Measurements from ENCODE around the gene RSPH1.

The RSPH1 gene

DNA sequence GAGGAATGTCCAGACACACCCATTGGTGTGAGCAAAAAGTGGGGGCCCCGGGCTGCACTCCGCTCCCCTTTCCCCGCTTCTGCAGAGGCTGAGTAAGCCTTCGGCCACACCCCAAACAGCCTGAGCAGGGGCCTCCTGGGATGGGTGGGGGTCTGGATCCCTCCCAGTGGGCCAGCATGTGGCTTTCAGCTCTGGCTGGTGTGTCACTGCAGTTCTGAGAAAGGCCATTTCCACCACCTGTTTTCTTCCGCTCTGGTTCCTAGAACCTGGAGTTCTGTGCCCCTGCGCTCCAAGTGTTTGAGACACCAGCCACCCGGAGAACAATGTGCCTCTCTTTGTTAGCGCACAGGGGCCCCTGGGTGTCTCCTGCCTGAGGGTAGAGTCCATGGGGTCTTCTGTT, 48.5 kb upstream of the RSPH1 start:
- DNase-seq (no peak), ATAC-seq (ENCODE audit: insufficient read depth, low read depth) (no peak)
- Histone ChIP-seq H4K20me1 (ENCODE audit: insufficient read depth, low read length) (0 out of 2 replicates have a peak, but pooled peaks cover 5% of the 10 kb centered on the region), H3K4me3 (ENCODE audit: low read depth in 1 of 2, low read length in 2 of 2) (no peak overlapping the region), H3K4me1 (ENCODE audit: insufficient read depth, low read length) (no peaks in the 10 kb centered on the region), H3K27ac (ENCODE audit: low read length) (no peak overlapping the region), H3K9ac (ENCODE audit: low read depth, low read length) (no peak overlapping the region), H2AFZ (ENCODE audit: low read depth, low read length) (no peak overlapping the region), H3K27me3 (ENCODE audit: insufficient read depth, low read length, poor library complexity) (no peaks in the 10 kb centered on the region), H3K9me3 (ENCODE audit: insufficient read depth, low read length, severe bottlenecking) (no peaks in the 10 kb centered on the region), H3K4me2 (ENCODE audit: insufficient read depth, low read length) (no peak overlapping the region), H3K79me2 (ENCODE audit: insufficient read depth, low read length) (no peaks in the 10 kb centered on the region), H3K36me3 (ENCODE audit: insufficient read depth, low read length) (no peaks in the 10 kb centered on the region; the same call in 1 of the 2 replicates)
- TF ChIP-seq, protein P1, sequence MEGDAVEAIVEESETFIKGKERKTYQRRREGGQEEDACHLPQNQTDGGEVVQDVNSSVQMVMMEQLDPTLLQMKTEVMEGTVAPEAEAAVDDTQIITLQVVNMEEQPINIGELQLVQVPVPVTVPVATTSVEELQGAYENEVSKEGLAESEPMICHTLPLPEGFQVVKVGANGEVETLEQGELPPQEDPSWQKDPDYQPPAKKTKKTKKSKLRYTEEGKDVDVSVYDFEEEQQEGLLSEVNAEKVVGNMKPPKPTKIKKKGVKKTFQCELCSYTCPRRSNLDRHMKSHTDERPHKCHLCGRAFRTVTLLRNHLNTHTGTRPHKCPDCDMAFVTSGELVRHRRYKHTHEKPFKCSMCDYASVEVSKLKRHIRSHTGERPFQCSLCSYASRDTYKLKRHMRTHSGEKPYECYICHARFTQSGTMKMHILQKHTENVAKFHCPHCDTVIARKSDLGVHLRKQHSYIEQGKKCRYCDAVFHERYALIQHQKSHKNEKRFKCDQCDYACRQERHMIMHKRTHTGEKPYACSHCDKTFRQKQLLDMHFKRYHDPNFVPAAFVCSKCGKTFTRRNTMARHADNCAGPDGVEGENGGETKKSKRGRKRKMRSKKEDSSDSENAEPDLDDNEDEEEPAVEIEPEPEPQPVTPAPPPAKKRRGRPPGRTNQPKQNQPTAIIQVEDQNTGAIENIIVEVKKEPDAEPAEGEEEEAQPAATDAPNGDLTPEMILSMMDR (IDR thresholded peaks at IDR 0.05; ENCODE audit: borderline replicate concordance, extremely low read depth, low read length, poor library complexity, severe bottlenecking) = no peak

DNA sequence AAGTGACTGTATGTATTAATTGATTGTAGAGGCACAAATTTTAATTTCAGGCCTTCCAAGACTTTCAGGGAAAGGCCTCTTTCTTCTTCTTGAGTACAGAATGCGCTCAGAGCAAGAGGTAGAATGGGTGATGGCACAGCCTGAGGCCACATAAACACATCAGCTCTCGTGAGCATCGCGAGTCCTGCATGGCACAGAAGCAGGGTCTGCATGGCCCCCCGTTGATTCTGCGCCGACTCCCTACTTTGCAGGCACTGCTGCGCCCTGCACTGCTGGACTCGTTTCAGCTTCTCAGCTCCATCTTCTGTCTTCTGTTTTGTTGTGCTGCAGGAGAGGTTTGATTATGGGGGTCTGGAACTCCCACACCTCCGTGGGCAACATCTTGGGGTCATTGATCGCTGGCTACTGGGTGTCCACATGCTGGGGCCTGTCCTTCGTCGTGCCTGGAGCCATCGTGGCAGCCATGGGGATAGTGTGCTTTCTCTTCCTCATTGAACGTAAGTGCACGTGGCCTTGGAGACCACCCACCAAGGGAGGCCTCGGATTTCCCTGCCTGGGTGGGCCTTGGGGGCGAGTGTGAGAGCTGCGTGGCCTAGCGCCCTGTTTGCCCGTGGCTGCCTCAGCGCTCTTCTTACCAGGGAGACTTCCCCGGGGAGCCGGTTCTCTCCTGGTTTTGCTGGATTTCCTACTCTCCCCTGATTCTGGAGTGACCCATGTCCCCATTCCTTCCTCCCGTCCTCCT, 47.3 kb upstream of the RSPH1 start:
- H3K36me3 ChIP-seq (ENCODE audit: insufficient read depth, low read length) = no peaks in the 10 kb centered on the region; the same call in 1 of the 2 replicates
- no peaks in the 10 kb centered on the region for H3K4me1 ChIP-seq (ENCODE audit: insufficient read depth, low read length)
- H3K27ac ChIP-seq (ENCODE audit: low read length) = no peak overlapping the region
- no peaks in the 10 kb centered on the region for H3K79me2 ChIP-seq (ENCODE audit: insufficient read depth, low read length)
- H3K9me3 ChIP-seq (ENCODE audit: insufficient read depth, low read length, severe bottlenecking) = no peaks in the 10 kb centered on the region
- TF ChIP-seq, protein P1 (IDR thresholded peaks at IDR 0.05; ENCODE audit: borderline replicate concordance, extremely low read depth, low read length, poor library complexity, severe bottlenecking) = no peak
- no peak for TF ChIP-seq EZH2 (IDR thresholded peaks at IDR 0.05; ENCODE audit: borderline replicate concordance, low read depth, low read length, severe bottlenecking)
- no peak for ATAC-seq (ENCODE audit: insufficient read depth, low read depth)
- no peaks in the 10 kb centered on the region for H3K27me3 ChIP-seq (ENCODE audit: insufficient read depth, low read length, poor library complexity)
- DNase-seq = no peak
- no peak overlapping the region for H2AFZ ChIP-seq (ENCODE audit: low read depth, low read length)
- no peak overlapping the region for H3K4me2 ChIP-seq (ENCODE audit: insufficient read depth, low read length)
- no peak overlapping the region for H3K9ac ChIP-seq (ENCODE audit: low read depth, low read length)
- 0 out of 2 replicates have a peak, but pooled peaks cover 5% of the 10 kb centered on the region for H4K20me1 ChIP-seq (ENCODE audit: insufficient read depth, low read length)
- no peak overlapping the region for H3K4me3 ChIP-seq (ENCODE audit: low read depth in 1 of 2, low read length in 2 of 2)

DNA sequence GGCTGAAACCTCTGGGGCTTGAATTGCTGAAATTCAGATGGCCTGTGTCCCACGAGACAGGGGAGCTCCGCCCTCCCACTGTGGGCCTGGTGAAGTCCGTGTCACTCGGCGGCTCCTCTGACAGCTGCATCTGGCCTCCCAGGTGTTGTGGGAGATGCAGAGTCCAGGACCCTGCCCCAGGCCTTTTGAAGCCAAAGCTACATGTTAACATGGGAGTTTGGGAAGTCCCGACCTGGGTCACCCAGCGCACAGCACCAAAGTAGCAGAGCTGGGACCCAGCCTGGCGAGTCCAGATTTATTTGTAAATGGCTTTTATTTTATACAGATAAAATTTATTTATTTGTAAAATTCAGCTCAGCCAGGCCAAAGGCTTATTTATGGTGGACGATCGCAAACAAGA, 46.6 kb upstream of the RSPH1 start:
- DNase-seq (no peak), ATAC-seq (ENCODE audit: insufficient read depth, low read depth) (no peak)
- no peak overlapping the region for H2AFZ ChIP-seq (ENCODE audit: low read depth, low read length)
- TF ChIP-seq, protein P1 (IDR thresholded peaks at IDR 0.05; ENCODE audit: borderline replicate concordance, extremely low read depth, low read length, poor library complexity, severe bottlenecking) = no peak
- TF ChIP-seq EZH2 (IDR thresholded peaks at IDR 0.05; ENCODE audit: borderline replicate concordance, low read depth, low read length, severe bottlenecking) = no peak
- H3K79me2 ChIP-seq (ENCODE audit: insufficient read depth, low read length) = no peaks in the 10 kb centered on the region
- 0 out of 2 replicates have a peak, but pooled peaks cover 5% of the 10 kb centered on the region for H4K20me1 ChIP-seq (ENCODE audit: insufficient read depth, low read length)
- no peak overlapping the region for H3K4me3 ChIP-seq (ENCODE audit: low read depth in 1 of 2, low read length in 2 of 2)
- H3K4me1 ChIP-seq (ENCODE audit: insufficient read depth, low read length) = no peaks in the 10 kb centered on the region
- no peaks in the 10 kb centered on the region for H3K27me3 ChIP-seq (ENCODE audit: insufficient read depth, low read length, poor library complexity)
- H3K4me2 ChIP-seq (ENCODE audit: insufficient read depth, low read length) = no peak overlapping the region
- H3K9ac ChIP-seq (ENCODE audit: low read depth, low read length) = no peak overlapping the region
- H3K9me3 ChIP-seq (ENCODE audit: insufficient read depth, low read length, severe bottlenecking) = no peaks in the 10 kb centered on the region
- H3K27ac ChIP-seq (ENCODE audit: low read length) = no peak overlapping the region
- H3K36me3 ChIP-seq (ENCODE audit: insufficient read depth, low read length) = no peaks in the 10 kb centered on the region; the same call in 1 of the 2 replicates
